SU-DHL-6 (cell line): ENCODE measurements around the gene C1QTNF6.

Experiments
- H2AFZ ChIP-seq: fragments of 200-600 bp; sonication (generic); 2 replicates; pipeline ENCODE4 v1.6.1; 2014; ENCODE audit warnings: low read depth, mild to moderate bottlenecking, moderate library complexity, mixed read lengths, antibody characterized with exemption, low read length; ENCODE audit not compliant: severe bottlenecking
- H3F3A ChIP-seq: fragments of 200-600 bp; shearing (Covaris generic); 2 replicates; pipeline ENCODE4 v1.6.0; 2016; ENCODE audit warnings: antibody characterized with exemption, mild to moderate bottlenecking; ENCODE audit not compliant: insufficient read depth
- H3K27ac ChIP-seq: fragments of 200-600 bp; sonication (generic); 2 replicates; pipeline ENCODE4 v1.5.1; 2016; ENCODE audit warnings: low read depth, mild to moderate bottlenecking, low read length, moderate library complexity, mixed read lengths
- H3K27me3 ChIP-seq: fragments of 200-600 bp; sonication (generic), shearing (Covaris generic); 2 replicates; pipeline ENCODE4 v1.6.0; 2014; ENCODE audit warnings: mild to moderate bottlenecking, low read length
- H3K36me3 ChIP-seq: fragments of 200-600 bp; sonication (generic); 2 replicates; pipeline ENCODE4 v1.6.1; 2014; ENCODE audit warnings: mild to moderate bottlenecking, low read length, mixed read lengths
- H3K4me2 ChIP-seq: fragments of 300-600, 200-600 bp; shearing (Covaris generic), sonication (generic); 2 replicates; pipeline ENCODE4 v1.6.0; 2014; ENCODE audit warnings: low read length, low read depth, mild to moderate bottlenecking; ENCODE audit not compliant: poor library complexity, severe bottlenecking
- H3K4me3 ChIP-seq: fragments of 200-600 bp; sonication (generic); 2 replicates; pipeline ENCODE4 v1.5.1; 2014; ENCODE audit warnings: antibody characterized with exemption, low read length, mild to moderate bottlenecking, mixed read lengths; ENCODE audit not compliant: insufficient read depth, poor library complexity, severe bottlenecking
- H3K79me2 ChIP-seq: fragments of 200-600 bp; sonication (generic); 2 replicates; pipeline ENCODE4 v1.6.1; 2014; ENCODE audit warnings: mild to moderate bottlenecking, low read length, moderate library complexity; ENCODE audit not compliant: insufficient read depth
- H3K9ac ChIP-seq: fragments of 200-600 bp; sonication (generic); 2 replicates; pipeline ENCODE4 v1.7.0; 2014; ENCODE audit warnings: mild to moderate bottlenecking, low read length
- H3K9me2 ChIP-seq: fragments of 200-600 bp; sonication (generic); replicated peaks from 2 replicates; pipeline ENCODE4 v1.6.1; 2014; ENCODE audit warnings: low read length; ENCODE audit not compliant: insufficient read depth
- H3K9me3 ChIP-seq: fragments of 200-600 bp; sonication (generic); 2 replicates; pipeline ENCODE4 v1.6.1; 2014; ENCODE audit warnings: low read length, mixed read lengths; ENCODE audit not compliant: insufficient read depth
- H4K20me1 ChIP-seq: fragments of 200-600 bp; sonication (generic); 2 replicates; pipeline ENCODE4 v1.6.1; 2014; ENCODE audit warnings: low read depth, mild to moderate bottlenecking, antibody characterized with exemption, low read length, moderate library complexity, mixed read lengths
- EZH2phosphoT487 ChIP-seq: fragments of 200-600 bp; sonication (generic), shearing (Covaris generic); conservative IDR thresholded peaks from 2 replicates; pipeline ENCODE4 v1.6.1; 2018; ENCODE audit warnings: mild to moderate bottlenecking, antibody characterized with exemption, low read length, moderate library complexity, mixed read lengths
- TF ChIP-seq, protein P1 (sequence below): fragments of 200-600 bp; sonication (generic); IDR thresholded peaks from one replicate; pipeline ENCODE4 v1.5.1; 2017; ENCODE audit warnings: antibody characterized with exemption, mild to moderate bottlenecking, low read length, moderate library complexity; ENCODE audit not compliant: insufficient read depth, poor library complexity, severe bottlenecking

The C1QTNF6 gene

DNA sequence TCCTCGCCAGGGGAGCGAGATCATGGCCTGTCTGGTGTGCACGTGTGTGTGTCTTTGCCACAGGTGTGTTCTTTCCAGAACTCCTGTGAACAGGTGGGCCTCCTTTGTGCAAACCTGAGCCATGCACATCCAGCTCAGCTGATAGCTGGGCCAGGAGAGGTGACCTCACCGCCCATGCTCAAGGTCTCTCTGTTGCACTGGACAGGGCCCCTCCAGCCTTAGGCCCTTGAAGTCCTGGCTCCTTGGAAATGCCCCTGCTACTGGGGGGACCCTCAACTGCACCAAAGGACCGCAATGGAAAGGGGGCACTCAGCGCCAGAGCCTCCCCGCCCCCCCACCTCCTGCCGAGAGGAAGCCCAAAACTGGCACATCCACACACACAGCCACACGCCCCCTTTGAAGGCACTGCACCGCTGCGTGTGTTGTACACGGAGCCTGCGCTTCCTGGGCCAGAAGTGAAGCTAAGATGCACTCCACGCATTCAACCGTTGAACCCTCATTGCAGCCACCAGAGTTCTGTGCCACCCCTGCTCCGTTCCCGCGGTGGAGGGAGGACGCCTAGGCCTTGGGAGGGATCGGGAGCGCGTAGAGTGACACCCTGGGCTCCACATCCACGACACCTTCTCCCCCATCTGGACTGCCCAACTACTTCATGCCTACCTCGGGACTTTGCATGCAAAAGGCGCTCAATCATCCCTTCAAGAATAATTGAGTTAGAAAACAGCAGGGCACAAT is 21.9 kb downstream of the C1QTNF6 start:
- no peaks in the 10 kb centered on the region for H3F3A ChIP-seq
- no peak overlapping the region for H2AFZ ChIP-seq
- H3K9me2 ChIP-seq, result no peaks in the 10 kb centered on the region
- no peak overlapping the region for H3K4me2 ChIP-seq
- H3K79me2 ChIP-seq, result no peaks in the 10 kb centered on the region
- TF ChIP-seq, protein P1, sequence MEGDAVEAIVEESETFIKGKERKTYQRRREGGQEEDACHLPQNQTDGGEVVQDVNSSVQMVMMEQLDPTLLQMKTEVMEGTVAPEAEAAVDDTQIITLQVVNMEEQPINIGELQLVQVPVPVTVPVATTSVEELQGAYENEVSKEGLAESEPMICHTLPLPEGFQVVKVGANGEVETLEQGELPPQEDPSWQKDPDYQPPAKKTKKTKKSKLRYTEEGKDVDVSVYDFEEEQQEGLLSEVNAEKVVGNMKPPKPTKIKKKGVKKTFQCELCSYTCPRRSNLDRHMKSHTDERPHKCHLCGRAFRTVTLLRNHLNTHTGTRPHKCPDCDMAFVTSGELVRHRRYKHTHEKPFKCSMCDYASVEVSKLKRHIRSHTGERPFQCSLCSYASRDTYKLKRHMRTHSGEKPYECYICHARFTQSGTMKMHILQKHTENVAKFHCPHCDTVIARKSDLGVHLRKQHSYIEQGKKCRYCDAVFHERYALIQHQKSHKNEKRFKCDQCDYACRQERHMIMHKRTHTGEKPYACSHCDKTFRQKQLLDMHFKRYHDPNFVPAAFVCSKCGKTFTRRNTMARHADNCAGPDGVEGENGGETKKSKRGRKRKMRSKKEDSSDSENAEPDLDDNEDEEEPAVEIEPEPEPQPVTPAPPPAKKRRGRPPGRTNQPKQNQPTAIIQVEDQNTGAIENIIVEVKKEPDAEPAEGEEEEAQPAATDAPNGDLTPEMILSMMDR, result no peak
- no peak for TF ChIP-seq EZH2phosphoT487
- no peaks in the 10 kb centered on the region for H4K20me1 ChIP-seq
- no peak overlapping the region for H3K9ac ChIP-seq
- no peak overlapping the region for H3K27ac ChIP-seq
- no peaks in the 10 kb centered on the region for H3K27me3 ChIP-seq
- H3K36me3 ChIP-seq, result no peaks in the 10 kb centered on the region
- no peak overlapping the region for H3K4me3 ChIP-seq
- H3K9me3 ChIP-seq, result peaks cover 8% of the 10 kb centered on the region; the same call in 1 of the 2 replicates

DNA sequence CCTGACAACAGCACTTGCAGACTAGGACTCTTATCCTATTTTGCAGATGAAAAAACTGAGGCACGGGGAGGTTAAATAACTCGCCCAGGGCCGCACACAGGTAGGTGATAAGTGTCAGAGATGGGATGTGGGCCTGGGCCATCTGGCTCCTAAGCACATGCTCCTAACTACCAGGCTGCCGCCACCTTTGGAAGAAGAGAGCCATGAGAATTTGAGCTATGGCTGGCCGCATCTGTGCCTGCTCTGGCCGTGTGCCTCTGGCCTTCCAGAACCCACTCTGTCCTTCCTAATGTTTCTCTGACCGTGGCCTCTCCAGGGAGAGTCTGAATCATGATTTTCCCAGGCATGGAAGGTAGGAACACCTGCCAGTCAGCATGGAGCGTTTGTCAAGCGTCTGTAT is 23.0 kb downstream of the C1QTNF6 start:
- H3K79me2 ChIP-seq, result no peaks in the 10 kb centered on the region
- no peak overlapping the region for H3K4me2 ChIP-seq
- H3K36me3 ChIP-seq, result no peaks in the 10 kb centered on the region
- H3F3A ChIP-seq, result no peaks in the 10 kb centered on the region
- H3K9me2 ChIP-seq, result no peaks in the 10 kb centered on the region
- H4K20me1 ChIP-seq, result no peaks in the 10 kb centered on the region
- no peaks in the 10 kb centered on the region for H3K27me3 ChIP-seq
- no peak overlapping the region for H2AFZ ChIP-seq
- no peak overlapping the region for H3K27ac ChIP-seq
- H3K4me3 ChIP-seq, result no peak overlapping the region
- no peak overlapping the region for H3K9ac ChIP-seq
- peaks cover 9% of the 10 kb centered on the region; the same call in 1 of the 2 replicates for H3K9me3 ChIP-seq
- TF ChIP-seq, protein P1, result no peak
- TF ChIP-seq EZH2phosphoT487, result no peak

DNA sequence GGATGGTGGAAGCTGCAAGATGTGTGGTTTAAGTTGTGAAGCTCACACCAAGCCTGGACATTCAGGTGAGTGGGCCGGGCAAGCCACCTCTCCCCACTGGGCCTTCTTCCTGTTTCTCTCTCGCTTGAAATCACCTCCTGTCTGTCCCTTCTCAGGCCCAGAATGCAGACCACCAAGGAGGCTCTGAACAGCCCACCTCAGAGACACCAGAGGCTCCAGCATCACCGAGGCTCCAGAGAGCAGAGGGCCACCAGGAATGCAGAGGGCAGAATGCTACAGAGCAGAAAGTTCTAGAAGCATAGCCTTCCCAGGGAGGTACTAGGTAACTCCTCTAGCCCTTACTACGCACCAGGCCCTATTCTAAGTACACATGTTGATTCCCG is 23.6 kb downstream of the C1QTNF6 start:
- peaks cover 9% of the 10 kb centered on the region; the same call in 1 of the 2 replicates for H3K9me3 ChIP-seq
- no peak overlapping the region for H2AFZ ChIP-seq
- no peak overlapping the region for H3K4me3 ChIP-seq
- H4K20me1 ChIP-seq, result no peaks in the 10 kb centered on the region
- H3K9me2 ChIP-seq, result no peaks in the 10 kb centered on the region
- TF ChIP-seq, protein P1, result no peak
- no peak for TF ChIP-seq EZH2phosphoT487
- no peak overlapping the region for H3K27ac ChIP-seq
- H3K79me2 ChIP-seq, result no peaks in the 10 kb centered on the region
- no peak overlapping the region for H3K4me2 ChIP-seq
- H3K36me3 ChIP-seq, result no peaks in the 10 kb centered on the region
- H3K9ac ChIP-seq, result no peak overlapping the region
- no peaks in the 10 kb centered on the region for H3F3A ChIP-seq
- no peaks in the 10 kb centered on the region for H3K27me3 ChIP-seq
